T47D (cell line): Measurements from ENCODE around the gene ADGRE3.
"Not testable (repeated sequence)": the region's sequence is repeated elsewhere in the genome, so short reads cannot be mapped to it uniquely, and the experiment has no call there.

Experiments used
- DNase-seq, 2 experiments: peaks; one replicate each; pipeline versions ENCODE4 v3.0.0 to v3.0.0-alpha.2; 2011 to 2012; ENCODE audit warnings: low read depth in 1 of 2, low spot score in 1 of 2
- JUND ChIP-seq: IDR thresholded peaks from 2 replicates; pipeline ENCODE4 v1.6.1; 2012; ENCODE audit warnings: low read depth
- in situ Hi-C: cut with HindIII; loops from 2 replicates; pipeline ENCODE4 v1.10.0; 2016; ENCODE audit warnings: low sequenced_read_pairs, low pct_unique_long_range_greater_than_20kb

ADGRE3 gene

DNA sequence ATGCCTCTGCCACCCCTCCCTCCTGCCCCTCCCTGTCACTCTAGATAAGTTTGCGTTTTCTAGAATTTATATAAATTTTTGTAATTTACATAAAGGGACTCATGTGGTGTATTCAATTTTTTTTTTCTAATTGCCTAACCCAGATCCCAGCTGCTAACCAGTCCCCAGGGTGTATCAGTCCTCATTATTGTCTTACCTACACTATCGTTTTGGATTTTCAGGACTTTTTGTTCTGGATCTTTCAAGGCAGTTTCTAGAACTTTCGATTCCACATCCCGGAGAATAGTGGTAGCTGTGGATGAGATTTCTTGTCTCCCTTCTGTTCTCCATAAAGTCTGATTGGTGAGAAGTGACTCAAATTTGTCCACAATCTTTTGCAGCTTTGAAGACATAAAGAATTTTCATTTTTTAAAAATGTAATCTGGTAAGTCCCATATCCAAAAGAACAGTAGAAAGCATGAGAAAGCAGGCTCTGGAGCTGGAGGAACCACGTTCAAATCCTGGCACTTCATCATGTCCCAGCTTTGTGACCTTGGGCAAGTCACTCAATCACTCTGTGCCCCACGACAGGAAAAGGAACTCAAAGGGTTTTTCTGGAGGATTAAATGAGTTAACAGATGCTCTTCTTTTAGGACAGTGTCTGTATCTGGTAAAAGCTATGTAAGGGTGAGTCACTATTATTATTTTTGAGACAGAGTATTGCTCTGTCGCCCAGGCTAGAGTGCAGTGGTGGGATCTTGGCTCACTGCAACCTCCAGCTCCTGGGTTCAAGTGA is 19.7 kb downstream of the ADGRE3 start:
- no peak for DNase-seq
- TF ChIP-seq JUND, result no peak
- in situ Hi-C loops, result no loop called here

DNA sequence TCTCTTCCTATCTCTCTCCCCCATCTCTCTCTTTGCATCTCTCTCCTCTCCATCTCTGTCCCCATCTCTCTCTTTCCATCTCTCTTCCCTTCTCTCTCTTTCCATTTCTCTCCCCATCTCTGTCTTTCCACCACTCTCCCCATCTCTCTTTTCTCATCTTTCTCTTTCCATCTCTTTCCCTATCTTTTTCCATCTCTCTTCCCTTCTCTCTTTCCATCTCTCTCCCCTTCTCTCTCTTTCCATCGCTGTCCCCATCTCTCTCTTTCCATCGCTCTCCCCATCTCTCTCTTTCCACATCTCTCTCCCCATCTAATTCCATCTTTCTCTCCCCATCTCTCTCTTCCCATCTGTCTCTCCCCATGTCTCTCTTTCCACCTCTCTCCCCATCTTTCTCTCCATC is 24.5 kb downstream of the ADGRE3 start:
- no peak for DNase-seq
- TF ChIP-seq JUND, result no peak
- in situ Hi-C loops, result no loop called here

DNA sequence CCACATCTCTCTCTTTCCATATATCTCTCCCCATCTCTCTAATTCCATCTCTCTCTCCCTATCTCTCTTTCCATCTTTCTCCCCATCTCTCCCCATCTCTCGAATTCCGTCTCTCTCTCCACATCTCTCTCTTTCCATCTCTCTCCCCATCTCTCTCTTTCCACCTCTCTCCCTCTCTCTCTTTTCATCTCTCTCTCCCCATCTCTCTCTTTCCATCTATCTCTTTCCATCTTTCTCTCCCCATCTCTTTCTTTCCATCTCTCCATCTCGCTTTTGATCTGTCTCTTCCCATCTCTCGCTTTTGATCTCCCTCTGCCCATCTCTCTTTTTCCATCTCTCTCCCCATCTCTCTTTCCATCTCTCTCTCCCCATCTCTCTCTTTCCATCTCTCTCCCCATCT is 25.6 kb downstream of the ADGRE3 start:
- in situ Hi-C loops, result no loop called here
- TF ChIP-seq JUND, result no peak
- DNase-seq, result no peak

DNA sequence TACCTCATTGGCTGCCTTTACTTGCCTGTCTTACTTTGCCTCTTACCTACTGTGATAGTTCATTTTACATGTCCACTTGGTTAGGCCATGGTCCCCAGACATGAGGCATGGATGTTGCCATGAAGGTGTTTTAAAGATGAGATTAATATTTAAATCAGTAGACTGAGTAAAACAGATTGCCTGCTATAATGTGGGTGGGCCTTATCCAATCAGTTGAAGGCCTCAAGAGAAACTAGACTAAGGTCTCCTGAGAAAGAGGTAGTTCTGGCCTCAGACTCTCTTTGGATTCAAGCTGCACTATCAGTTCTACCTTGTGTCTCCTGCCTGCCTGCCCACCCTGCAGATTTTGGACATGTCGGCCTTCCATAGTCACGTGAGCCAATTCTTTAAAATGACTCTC is 26.1 kb downstream of the ADGRE3 start:
- no peak for TF ChIP-seq JUND
- in situ Hi-C loops, result no loop called here
- DNase-seq, result no peak

GRCh38 chr19:14639536-14640277 is 34.9 kb downstream of the ADGRE3 start:
- no peak for DNase-seq
- in situ Hi-C loops, result no loop called here
- no peak for TF ChIP-seq JUND

DNA sequence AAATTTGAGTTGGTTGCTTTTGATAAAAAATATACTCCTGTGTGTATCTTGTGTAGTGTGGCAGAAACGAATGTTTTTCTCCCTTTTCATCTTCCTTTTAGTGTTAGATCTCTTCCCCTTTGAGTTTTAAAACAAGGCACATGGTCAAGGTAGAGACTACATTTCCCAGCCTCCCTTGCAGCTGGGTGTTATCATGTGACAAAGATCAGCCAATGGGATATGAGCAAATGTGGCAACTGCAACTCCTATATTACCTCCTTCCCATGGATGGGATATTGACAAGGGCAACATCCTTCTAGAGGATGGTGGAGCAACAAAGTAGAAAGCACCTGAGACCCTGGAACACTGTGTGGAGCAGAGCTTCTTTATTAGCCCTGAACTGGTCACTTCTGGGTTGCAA is 42.4 kb downstream of the ADGRE3 start:
- DNase-seq, result peak; percentile 7 to 73
- TF ChIP-seq JUND, result no peak
- in situ Hi-C loops, result no loop called here

GRCh38 chr19:14629557-14629956 is 45.1 kb downstream of the ADGRE3 start:
- no peak for DNase-seq
- TF ChIP-seq JUND, result no peak
- in situ Hi-C loops, result no loop called here

DNA sequence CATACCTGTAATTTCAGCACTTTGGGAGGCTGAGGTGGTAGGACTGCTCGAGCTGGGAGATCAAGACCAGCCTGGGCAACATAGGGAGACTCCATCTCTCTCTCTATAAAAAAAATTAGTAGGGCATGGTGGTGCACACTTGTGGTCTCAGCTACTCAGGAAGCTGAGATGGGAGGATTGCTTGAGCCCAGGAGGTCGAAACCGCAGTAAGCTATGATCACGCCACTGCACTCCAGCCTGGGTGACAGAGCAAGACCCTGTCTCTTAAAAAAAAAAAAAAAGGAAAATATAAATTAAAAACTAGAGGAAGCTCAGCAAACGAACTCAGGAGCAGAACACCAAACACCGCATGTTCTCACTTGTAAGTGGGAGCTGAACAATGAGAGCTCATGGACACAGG is 50.2 kb downstream of the ADGRE3 start:
- DNase-seq, in situ Hi-C loops: not testable (repeated sequence)

DNA sequence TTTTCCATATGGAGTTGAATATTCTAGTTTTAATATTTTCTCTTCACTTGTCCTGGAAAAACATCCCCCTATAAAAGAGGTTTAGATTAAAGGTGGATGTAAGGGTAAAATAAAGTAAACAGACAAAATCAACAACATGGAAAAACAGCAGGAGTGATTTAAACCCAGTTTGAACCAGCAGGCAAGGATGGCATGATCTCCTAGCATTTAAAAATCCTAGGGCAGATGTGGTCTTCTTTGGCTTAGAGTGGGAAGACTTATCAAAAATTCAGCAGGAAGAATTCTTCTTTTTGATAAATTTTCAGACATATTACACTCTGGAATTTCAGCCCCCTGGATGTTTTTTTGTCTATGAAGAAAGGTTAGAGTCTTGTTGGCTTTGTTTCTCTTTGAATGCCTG is 55.2 kb downstream of the ADGRE3 start:
- in situ Hi-C loops, result no loop called here
- DNase-seq, result no peak
- TF ChIP-seq JUND, result no peak

DNA sequence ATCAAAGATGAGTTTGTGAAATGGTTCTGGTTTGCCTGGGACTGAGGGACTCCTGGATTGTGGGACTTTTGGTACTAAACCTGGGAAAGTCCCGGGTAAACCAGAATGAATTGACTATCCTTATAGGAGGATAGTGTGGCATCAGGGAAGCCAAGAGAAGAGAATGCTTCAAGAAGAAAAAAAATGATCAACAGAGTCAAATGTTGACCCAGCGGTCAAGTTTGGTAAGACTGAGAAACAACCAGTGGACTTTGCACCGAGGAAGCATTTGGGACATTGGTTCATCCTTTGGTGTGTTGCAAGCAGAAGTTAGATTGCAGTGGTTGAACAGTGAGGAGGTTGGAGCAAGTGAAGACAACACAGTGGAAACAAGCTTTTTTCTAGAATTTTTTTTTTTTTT is 58.2 kb downstream of the ADGRE3 start:
- DNase-seq, result no peak
- no peak for TF ChIP-seq JUND
- in situ Hi-C loops, result no loop called here

- in situ Hi-C loops, result no loop called here
- TF ChIP-seq JUND, result no peak
- no peak for DNase-seq
These were observed 59.0 kb downstream of the ADGRE3 start for GRCh38 chr19:14615623-14616022.

GRCh38 chr19:14614099-14614412 is 60.6 kb downstream of the ADGRE3 start:
- no peak for TF ChIP-seq JUND
- in situ Hi-C loops, result no loop called here
- DNase-seq, result no peak

DNA sequence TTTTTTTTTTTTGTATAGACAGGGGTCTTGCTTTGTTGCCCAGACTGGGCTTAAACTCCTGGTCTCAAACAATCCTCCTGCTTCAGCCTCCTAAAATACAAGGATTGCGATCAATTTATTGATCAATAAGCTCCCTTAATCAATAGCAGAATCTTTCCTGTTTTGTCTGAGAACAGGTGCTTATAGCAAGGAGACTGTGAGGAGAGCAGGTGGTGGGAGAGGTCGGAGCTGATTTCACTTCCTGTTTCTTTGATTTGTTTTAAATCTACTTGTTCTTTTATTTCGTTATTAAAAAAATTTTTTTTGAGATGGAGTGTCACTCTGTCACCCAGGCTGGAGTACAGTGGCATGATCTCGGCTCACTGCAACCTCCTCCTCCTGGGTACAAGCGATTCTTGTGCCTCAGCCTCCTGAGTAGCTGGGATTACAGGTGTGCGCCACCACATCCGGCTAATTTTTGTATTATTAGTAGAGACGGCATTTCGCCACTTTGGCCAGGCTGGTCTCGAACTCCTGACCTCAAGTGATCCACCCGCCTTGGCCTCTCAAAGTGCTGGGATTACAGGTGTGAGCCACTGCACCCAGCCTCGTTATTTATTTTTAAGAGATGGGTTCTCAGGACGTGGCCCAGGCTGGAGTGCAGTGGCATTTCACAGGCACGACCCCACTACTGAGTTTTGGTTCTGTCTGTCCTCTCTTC is 61.1 kb downstream of the ADGRE3 start:
- in situ Hi-C loops, DNase-seq: not testable (repeated sequence)
